Adrenal gland (tissue), 5 donors: ENCODE data around the gene WT1.

ENCODE experiments used
- POLR2A ChIP-seq, 2 donors: fragments of 450-650 bp; IDR thresholded peaks; one replicate each; pipeline ENCODE4 v1.6.1; 2017; ENCODE audit warnings: antibody characterized with exemption in 2 of 2, mild to moderate bottlenecking in 2 of 2, moderate library complexity in 1 of 2
- TF ChIP-seq, protein P1 (sequence below), 6 experiments: fragments of 450-650 bp in 4 of 6; fragments of 200-600 bp in 2 of 6; sonication (generic) in 1 of 6; IDR thresholded peaks; 1 replicate in 5 of 6; 2 replicates in 1 of 6; pipeline versions ENCODE4 v1.5.1 to v1.8.0; 2016 to 2021; ENCODE audit warnings: antibody characterized with exemption in 6 of 6, mild to moderate bottlenecking in 2 of 6, moderate library complexity in 1 of 6
- donor health status: DM: no; HTN: no; CAD: no.

DNA sequence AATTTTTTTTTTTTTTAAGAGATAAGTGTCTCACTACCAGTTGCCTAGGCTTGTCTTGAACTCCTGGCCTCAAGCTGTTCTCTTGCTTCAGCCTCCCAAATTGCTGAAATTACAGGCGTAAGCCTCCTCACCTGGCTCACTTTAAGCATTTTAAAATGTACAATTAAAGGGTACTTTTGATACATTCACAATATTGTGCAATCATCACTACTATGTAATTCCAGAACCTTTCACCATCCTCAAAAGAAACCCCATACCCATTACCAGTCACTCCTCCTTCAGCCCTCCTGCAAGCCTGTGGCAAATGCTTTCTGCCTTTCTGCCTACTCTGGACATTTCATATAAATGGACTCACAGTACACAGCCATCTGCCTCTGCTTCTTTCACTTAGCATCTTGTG lies 34.5 kb upstream of the WT1 start:
- TF ChIP-seq, protein P1, sequence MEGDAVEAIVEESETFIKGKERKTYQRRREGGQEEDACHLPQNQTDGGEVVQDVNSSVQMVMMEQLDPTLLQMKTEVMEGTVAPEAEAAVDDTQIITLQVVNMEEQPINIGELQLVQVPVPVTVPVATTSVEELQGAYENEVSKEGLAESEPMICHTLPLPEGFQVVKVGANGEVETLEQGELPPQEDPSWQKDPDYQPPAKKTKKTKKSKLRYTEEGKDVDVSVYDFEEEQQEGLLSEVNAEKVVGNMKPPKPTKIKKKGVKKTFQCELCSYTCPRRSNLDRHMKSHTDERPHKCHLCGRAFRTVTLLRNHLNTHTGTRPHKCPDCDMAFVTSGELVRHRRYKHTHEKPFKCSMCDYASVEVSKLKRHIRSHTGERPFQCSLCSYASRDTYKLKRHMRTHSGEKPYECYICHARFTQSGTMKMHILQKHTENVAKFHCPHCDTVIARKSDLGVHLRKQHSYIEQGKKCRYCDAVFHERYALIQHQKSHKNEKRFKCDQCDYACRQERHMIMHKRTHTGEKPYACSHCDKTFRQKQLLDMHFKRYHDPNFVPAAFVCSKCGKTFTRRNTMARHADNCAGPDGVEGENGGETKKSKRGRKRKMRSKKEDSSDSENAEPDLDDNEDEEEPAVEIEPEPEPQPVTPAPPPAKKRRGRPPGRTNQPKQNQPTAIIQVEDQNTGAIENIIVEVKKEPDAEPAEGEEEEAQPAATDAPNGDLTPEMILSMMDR (IDR thresholded peaks at IDR 0.05), result no peak
- TF ChIP-seq POLR2A (IDR thresholded peaks at IDR 0.05), result no peak
